Measurements from ENCODE around the gene CFAP43.
A peak's percentile ranks its signal among the peaks of the same experiment; 100 is the strongest.

Gene CFAP43

DNA sequence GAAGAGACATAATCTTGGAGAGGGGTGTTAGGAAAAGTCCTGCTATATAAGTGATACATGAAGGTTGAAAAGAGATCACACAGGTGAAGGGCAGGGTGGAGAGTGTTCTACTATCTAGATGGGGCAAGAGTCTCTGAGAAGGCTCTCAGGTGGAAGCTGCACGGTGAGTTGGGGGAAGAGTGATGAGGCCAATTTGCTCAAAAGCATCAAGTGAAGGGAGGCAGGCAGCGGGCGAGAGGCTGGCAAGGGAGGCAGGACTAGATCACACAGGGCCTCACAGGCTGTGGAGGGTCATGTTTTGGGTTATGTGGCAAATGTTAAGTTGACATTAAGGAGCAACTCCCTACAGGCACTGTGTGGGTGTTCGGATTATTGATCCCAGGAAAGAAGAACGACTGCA is 143.9 kb downstream of the CFAP43 start:
- no peak for DNase-seq

DNA sequence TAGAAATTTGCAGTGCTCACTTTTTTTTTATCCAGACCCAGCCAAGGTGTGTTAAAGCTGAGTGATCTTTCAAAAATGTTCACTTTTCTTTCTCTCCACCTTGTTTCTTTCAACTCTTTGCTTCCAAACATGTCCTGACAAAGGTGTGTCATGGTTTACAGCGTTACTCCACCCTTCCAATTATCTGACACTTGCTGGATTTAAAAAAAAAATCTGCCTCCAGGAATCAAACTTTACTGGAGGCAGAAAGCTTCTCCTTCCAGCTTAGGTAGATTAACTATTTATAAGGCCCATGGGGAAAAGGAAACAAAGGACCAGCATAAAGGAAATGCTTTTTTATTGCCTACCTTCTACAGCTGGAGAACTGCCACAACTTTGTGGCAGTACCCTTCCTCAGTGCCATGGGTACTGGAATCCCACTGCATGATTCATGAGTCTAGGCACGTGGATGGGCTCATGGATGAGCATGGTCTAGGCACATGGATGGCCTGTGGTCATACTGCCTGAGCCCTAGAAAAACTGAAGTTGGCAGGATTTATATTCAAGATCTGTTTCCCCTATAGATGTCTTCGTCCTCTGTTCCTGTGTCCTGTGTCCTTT is 146.3 kb downstream of the CFAP43 start, which contains the start of gene COL17A1:
Gene COL17A1 (minus strand): TSS at position 80 of the 600 bp plus-strand sequence. CDS start 5,207 bp downstream, outside the sequence.
- DNase-seq, result no peak

DNA sequence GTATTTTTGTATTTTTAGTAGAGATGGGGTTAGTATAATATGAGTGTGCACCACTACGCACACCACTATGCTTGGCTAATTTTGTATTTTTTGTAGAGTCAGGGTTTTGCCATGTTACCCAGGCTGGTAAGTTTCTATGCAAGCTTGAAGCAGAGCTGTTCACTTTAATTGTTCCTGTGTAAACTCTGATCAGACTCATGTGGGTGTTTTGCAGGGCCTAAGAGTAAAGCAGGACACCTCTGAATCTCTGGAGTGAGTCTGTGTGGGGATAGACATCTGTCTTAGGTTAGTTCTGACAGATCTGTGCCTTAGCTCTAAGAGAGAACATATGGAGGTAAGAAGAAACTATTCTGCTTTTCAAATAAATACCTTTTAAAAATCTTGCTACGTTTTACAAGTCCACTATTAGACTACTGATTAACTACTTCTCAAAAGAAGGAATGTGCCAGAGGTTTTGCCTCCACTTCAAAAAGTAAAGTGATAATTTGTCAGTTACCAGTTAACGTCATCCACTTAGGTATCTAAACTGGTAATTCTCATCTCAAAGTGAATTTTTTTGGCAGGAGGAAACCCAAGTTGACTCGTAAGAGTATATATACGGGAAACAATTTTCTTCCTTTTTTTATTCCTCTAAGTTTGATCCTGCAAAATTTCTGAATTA is 147.6 kb downstream of the CFAP43 start:
- DNase-seq, result no peak

DNA sequence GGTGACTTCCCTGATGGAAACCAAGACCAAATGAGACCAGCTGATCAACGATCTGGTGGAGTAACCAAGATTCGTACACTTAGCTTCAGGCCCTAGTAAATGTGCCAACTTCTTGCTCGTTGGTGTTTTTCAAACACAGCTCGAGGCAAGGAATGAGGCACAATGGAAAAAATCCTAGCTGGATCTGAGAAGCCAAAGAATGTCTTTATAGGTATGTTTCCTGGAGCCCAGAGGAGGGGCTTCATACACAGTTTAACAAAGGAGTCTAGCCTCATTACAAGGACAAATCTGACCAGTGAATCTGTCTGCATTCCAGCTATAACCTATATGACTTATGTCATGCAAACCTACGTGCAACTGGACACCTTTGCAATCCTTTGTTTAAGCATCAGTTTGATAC is 150.2 kb downstream of the CFAP43 start:
- no peak for DNase-seq

DNA sequence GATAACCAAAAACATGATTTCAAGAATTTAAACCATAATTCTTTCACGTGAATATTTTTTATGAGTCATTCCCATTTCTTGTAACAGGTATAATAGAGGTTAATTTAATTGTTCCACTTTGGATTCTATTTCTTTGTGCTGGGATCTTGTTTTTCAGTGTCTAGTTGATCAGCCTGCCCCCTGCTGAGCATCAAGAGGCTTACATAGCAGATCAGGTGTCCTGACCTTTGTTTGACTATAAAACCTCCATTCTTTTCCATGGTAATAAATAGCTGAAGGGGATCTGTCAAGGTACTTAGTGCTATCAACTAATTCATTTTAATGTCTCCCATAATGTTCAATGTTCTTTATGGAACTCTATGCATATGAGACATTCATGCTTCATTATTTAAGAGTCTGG is 151.4 kb downstream of the CFAP43 start:
- DNase-seq, result peak in 1 of 2 donors; percentile 20

Data from CD4-positive, alpha-beta T cell treated with Interleukin-1 beta for 1 hour (primary cell).